ENCODE measurements around the gene ASIC1.
"Not testable (repeated sequence)": the region's sequence is repeated elsewhere in the genome, so short reads cannot be mapped to it uniquely, and the experiment has no call there.

The ASIC1 gene

GRCh38 chr12:50057000-50057841, at the start of gene ASIC1:
Gene ASIC1 (plus strand): TSS chr12:50057596. CDS start chr12:50058767, 1,171 bp downstream.
- peak; percentile 21 to 44 for DNase-seq (ENCODE audit: low read depth in 1 of 2, low spot score in 1 of 2)

DNA sequence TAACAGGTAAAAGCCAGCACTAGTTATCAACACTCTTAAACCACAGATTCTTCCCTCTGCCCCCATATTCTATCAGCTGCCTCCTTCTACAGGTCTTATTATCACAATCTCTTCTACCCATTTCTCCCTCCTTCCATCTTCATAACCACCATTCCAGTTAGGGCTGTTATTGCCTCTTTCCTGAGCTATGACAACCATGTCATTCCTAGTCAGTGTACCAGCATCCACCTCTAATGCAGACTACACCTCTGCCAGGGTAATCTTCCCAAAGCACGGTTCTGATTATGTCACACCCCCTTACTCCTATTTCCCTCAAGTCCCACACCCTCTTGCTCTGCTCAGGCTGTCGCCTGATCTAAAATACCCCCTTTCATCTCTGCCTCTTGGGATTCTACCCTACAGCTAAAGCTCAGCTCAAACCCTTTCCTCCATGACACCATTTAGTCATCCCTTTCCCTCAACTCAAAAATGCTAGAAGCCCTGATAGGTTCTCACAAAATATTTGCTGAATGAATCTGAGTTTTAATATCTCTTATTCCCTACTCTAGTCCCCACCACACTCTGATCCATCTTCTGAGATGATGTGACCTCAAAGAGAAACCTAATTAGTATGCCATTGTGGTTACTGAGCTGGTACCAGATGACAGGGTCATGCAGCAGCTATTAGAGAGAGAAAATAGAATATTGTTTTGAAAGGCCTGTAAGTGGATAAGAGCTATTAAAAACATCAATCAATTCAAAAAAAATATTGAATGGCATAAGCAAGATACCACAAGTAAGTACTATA, 43.8 kb upstream of the ASIC1 start:
- no peak for DNase-seq (ENCODE audit: low read depth in 1 of 2, low spot score in 1 of 2)

DNA sequence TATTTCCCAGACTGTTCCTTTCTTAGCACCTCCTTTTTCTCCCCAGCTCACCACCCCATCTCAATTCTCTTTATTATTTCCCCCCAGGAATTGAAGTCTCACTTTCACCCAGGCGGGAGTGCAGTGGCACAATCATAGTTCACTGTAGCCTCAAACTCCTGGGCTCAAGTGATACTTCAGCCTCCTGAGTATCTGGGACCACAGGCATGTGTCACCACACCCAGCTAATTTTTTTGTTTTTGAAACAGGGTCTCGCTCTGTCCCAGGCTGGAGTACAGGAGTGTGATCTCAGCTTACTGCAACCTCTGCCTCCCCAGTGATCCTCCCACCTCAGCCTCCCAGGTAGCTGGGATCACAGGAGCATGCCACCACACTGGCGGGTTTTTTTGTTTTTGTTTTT, 43.1 kb upstream of the ASIC1 start:
- DNase-seq (ENCODE audit: low read depth in 1 of 2, low spot score in 1 of 2), result no peak

DNA sequence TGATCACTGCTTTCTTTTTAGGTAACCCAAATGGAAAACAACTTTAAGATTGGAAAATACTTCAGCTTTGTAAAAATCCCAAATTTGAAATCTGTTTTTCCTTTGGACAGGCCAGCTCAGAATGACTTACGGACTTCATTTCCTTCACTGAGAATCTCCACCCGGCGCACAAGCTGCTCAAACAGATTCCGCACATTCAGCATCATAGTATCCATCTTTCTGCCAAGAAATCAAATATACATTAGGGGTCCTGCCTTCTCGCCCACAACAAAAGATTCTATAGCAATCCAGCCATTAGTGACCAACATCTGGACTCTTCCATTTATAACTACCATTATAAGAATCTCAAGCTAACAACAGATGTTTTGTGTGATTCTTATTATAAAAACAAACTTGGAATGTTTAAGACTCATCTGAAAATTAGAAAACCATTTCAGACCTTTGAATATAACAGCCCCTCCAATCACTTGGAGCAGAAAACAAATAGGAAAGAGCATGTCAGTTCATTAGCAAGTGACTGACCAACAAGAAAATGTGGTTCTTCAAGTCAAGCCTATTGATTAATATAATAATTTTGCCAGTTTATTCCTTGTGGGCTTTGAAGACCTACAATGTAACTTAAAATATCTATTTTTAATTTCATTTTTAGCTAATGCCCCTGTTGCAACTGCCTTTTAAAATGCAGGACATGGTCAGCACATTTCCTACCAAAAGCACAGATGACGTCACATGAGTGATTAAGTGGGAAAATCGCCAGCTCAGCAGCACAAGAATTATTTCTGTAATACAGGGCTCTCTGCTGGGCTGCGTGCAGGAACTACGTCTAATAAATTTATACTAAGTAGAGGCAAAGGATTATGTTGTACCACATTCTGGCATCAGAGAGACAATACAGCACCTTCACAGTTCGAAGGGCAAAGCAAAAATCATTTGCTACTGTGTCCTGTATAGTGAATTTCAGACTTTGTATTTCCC, 40.6 kb upstream of the ASIC1 start:
- DNase-seq (ENCODE audit: low read depth in 1 of 2, low spot score in 1 of 2), result no peak

DNA sequence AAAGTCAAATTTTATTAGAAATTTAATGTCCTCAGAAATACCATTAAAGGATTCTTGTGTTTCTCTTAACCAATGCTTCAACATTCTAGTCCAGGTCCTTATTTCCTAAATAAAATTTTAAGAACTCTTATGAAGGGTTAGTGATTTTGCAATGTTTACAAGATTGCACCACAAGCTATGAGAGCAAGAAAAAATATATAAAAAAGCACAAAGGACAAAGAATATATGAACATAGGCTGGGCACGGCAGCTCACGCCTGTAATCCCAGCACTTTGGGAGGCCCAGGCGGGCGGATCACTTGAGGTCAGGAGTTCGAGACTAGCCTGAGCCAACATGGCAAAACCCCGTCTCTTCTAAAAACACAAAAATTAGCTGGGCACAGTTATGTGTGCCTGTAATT, 39.8 kb upstream of the ASIC1 start:
- DNase-seq (ENCODE audit: low read depth in 1 of 2, low spot score in 1 of 2), result no peak

- DNase-seq (ENCODE audit: low read depth in 1 of 2, low spot score in 1 of 2), result no peak
Observed at GRCh38 chr12:50018154-50018553, 39.2 kb upstream of the ASIC1 start.

DNA sequence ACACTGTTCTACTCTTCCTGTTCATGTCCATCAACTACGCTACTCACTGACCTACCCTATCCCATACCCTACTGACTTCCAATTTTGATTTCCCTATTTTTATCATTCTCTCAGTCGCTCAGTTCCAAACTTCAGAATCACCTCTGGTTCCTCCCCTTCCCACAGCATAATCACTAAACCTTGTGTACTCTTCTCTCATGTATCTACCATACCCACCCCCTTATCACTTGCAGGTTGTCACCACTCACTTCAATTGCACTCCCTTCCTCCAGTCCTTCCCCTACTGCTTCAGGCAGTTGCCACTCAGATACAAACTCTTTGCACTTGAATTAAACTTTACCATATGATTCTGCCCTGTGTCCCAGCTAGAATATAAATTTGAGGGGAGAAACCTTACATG, 38.4 kb upstream of the ASIC1 start:
- DNase-seq (ENCODE audit: low read depth in 1 of 2, low spot score in 1 of 2), result no peak

- DNase-seq (ENCODE audit: low read depth in 1 of 2, low spot score in 1 of 2), result no peak
Observed at GRCh38 chr12:50019524-50019923, 37.9 kb upstream of the ASIC1 start.

DNA sequence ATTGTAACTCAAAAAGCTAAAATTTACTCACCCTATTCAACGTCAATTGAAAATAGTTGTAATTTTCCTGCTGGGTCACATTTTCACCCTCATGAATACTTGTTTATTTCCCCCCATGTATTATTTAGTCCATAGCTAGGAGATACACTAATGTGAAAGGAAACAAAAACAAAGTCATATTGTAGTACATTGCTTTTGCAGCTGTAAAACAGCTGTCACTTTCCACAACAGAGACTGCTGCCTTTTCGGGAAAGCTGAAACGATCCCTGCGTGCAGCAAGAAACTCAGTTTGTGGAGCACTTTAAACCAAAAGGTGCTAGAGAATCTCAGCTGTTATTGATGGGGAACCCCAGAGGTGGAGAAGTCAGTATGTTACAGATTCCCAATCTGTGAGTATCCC, 36.4 kb upstream of the ASIC1 start:
- DNase-seq (ENCODE audit: low read depth in 1 of 2, low spot score in 1 of 2), result no peak

- no peak for DNase-seq (ENCODE audit: low read depth in 1 of 2, low spot score in 1 of 2)
Observed at GRCh38 chr12:50022903-50023302, 34.5 kb upstream of the ASIC1 start.

- DNase-seq (ENCODE audit: low read depth in 1 of 2, low spot score in 1 of 2), result no peak
Observed at GRCh38 chr12:50024227-50024626, 33.2 kb upstream of the ASIC1 start.

GRCh38 chr12:50024805-50025186, 32.6 kb upstream of the ASIC1 start:
- no peak for DNase-seq (ENCODE audit: low read depth in 1 of 2, low spot score in 1 of 2)

GRCh38 chr12:50025187-50026059, 32.0 kb upstream of the ASIC1 start, which contains the start of gene RACGAP1:
Gene RACGAP1 (minus strand): TSS chr12:50025494. CDS start chr12:50016715, 8,779 bp downstream.
- peak; percentile 79 to 88 for DNase-seq (ENCODE audit: low read depth in 1 of 2, low spot score in 1 of 2)

- DNase-seq (ENCODE audit: low read depth in 1 of 2, low spot score in 1 of 2), result no peak
Observed at GRCh38 chr12:50026691-50027090, 30.7 kb upstream of the ASIC1 start.

DNA sequence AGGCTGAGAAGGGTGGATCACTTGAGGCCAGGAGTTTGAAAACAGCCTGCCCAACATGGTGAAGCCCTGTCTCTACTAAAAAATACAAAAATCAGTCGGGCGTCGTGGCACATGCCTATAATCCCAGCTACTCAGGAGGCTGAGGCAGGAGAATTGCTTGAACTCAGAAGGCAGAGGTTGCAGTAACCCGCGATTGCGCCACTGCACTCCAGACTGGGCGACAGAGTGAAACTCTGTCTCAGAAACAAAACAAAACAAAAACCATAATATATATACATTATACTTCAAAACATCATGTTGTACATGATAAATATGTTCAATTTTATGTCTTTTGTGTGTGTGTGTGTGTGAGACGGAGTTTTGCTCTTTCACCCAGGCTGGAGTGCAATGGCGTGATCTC, 26.9 kb upstream of the ASIC1 start:
- not testable (repeated sequence) for DNase-seq (ENCODE audit: low read depth in 1 of 2, low spot score in 1 of 2)

DNA sequence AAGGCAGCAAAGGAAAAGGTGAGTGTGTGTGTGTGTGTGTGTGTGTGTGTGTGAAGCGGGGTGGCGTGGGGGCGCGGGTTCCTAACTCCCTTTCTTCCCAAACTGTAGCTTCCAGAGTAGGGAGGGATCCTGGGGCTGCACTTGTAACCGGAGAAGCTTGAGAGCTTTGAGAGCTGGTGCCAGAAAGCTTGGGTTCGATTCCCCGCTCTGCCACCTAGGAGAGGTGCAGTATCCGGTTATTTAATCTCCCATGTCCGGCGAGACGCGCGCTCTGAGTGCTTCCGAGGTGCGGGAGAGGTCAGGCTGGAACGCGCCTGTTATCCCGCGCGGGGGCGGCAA, 24.9 kb upstream of the ASIC1 start:
- DNase-seq (ENCODE audit: low read depth in 1 of 2, low spot score in 1 of 2), result no peak

- DNase-seq (ENCODE audit: low read depth in 1 of 2, low spot score in 1 of 2), result no peak
Observed at GRCh38 chr12:50032854-50033581, 24.4 kb upstream of the ASIC1 start.

GRCh38 chr12:50038336-50038735, 19.1 kb upstream of the ASIC1 start:
- DNase-seq (ENCODE audit: low read depth in 1 of 2, low spot score in 1 of 2), result no peak

GRCh38 chr12:50039151-50039835, 18.1 kb upstream of the ASIC1 start:
- peak; percentile 65 to 84 for DNase-seq (ENCODE audit: low read depth in 1 of 2, low spot score in 1 of 2)
